ENCODE results near the gene CENPP.

GRCh38 chr9:92405818-92406217 lies 80.1 kb downstream of the CENPP start:
- TF ChIP-seq CTCF (IDR thresholded peaks at IDR 0.05) = no peak
- TF ChIP-seq POLR2A (IDR thresholded peaks at IDR 0.05) = no peak
